ENCODE measurements around the gene VPS36. TPM values are rescaled to one million over a fixed set of nuclear protein-coding genes. Genes with fewer than 3 reads are reported as not detected.

Gene VPS36
- total and polyA plus RNA-seq, 10 of the 15 experiments (the other 5 are each of a cell fraction or from before 2014, with no cell fraction given): 10.3 to 29.0 (median 23.9) TPM

DNA sequence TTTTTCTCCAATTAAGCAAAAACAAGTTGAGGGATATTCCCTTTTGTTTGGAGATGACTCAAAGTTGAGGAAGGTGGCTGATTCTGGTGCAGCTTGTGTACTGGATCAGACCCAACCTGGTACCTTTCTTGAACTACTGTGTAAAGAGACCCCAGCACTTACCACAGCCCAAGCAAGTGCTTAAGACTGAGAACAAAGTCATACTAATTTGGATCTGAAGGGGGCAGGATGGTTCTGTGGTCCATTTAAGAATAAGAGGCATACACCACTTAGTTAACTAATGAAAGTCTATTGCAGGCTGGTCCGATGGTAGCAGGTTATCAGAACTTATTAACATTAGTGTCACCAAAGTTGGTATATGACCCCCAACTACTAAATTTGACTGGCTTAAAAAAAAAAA is 50.7 kb downstream of the VPS36 start:
- 100% methylated on average over 1 of the region's 1 CpG for WGBS (ENCODE audit: insufficient coverage, insufficient replicate concordance, low lambda C conversion rate, missing lambda C conversion rate)
- in situ Hi-C loops (cut with MboI): no loop called here

DNA sequence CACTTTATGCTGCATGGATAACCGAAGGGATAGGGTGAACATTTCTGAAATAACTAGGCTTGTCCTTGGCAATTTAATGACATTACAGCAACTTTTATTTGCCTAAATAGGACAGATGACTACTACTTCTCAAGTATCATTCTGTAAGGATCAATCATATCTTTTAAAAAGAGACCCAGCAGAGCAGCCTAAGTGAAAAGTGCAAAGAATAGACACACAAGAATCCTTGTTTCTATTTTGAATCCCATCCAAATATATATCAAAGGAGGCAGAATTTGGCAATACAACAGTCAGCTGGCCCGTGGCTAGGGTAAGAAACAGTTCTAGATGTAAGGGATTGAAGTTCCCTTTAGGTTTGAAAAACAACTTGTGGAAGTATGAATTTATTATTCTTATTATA is 51.4 kb downstream of the VPS36 start:
- in situ Hi-C loops (cut with MboI): no loop called here
- Histone ChIP-seq H2AFZ (ENCODE audit: control insufficient read depth, low read depth, low read length) (no peak overlapping the region), H3K4me3 (no peak overlapping the region), H4K20me1 (ENCODE audit: control insufficient read depth, insufficient read depth) (no peaks in the 10 kb centered on the region), H3K79me2 (ENCODE audit: control insufficient read depth, insufficient read depth, low read length) (no peaks in the 10 kb centered on the region), H3K4me1 (ENCODE audit: control insufficient read depth, insufficient read depth, low read length) (no peaks in the 10 kb centered on the region), H3K9me3 (replicated peaks; ENCODE audit: control insufficient read depth, insufficient read depth, low read length) (no peaks in the 10 kb centered on the region), H3K9ac (ENCODE audit: control insufficient read depth, insufficient read depth, low read length) (no peak overlapping the region), H3K36me3 (ENCODE audit: control insufficient read depth in 2 of 2, insufficient read depth in 2 of 2, low read length in 1 of 2) (no peaks in the 10 kb centered on the region), H3K27ac (ENCODE audit: control insufficient read depth, insufficient read depth) (no peak overlapping the region), H3K4me2 (ENCODE audit: control insufficient read depth, insufficient read depth) (no peak overlapping the region), H3K27me3 (replicated peaks in 1 of 2; ENCODE audit: control insufficient read depth in 2 of 2, insufficient read depth in 2 of 2, low read length in 1 of 2) (no peaks in the 10 kb centered on the region; a peak in 2 of 4 replicates)
- POLR2A ChIA-PET: no interaction called here
- DNase-seq (ENCODE audit: low read depth, low spot score): no peak
- no peak for ATAC-seq
- RAD21 ChIA-PET (ENCODE audit: unreplicated experiment): no interaction called here
- SMC1A ChIA-PET (ENCODE audit: uncharacterized antibody, unreplicated experiment): interaction anchor here (1.1 kb wide), 1 partner anchor 49 kb away, joined by 3 read pairs; no protein-coding TSS in a partner anchor
- no peak for FAIRE-seq
- no TSS peak for BruUV-seq (replicated peaks)
- WGBS (ENCODE audit: insufficient coverage, insufficient replicate concordance, low lambda C conversion rate, missing lambda C conversion rate): 5% methylated on average over 2 of the region's 2 CpGs
- intact Hi-C loops (cut with micrococcal nuclease; ENCODE audit: unreplicated experiment): no loop called here
- CTCF ChIA-PET: no interaction called here
- no peak for TF ChIP-seq MTA3 (IDR thresholded peaks at IDR 0.05; ENCODE audit: borderline replicate concordance, low read length)
- TF ChIP-seq BMI1 (IDR thresholded peaks at IDR 0.05; ENCODE audit: borderline replicate concordance): no peak
- TF ChIP-seq, protein P1, sequence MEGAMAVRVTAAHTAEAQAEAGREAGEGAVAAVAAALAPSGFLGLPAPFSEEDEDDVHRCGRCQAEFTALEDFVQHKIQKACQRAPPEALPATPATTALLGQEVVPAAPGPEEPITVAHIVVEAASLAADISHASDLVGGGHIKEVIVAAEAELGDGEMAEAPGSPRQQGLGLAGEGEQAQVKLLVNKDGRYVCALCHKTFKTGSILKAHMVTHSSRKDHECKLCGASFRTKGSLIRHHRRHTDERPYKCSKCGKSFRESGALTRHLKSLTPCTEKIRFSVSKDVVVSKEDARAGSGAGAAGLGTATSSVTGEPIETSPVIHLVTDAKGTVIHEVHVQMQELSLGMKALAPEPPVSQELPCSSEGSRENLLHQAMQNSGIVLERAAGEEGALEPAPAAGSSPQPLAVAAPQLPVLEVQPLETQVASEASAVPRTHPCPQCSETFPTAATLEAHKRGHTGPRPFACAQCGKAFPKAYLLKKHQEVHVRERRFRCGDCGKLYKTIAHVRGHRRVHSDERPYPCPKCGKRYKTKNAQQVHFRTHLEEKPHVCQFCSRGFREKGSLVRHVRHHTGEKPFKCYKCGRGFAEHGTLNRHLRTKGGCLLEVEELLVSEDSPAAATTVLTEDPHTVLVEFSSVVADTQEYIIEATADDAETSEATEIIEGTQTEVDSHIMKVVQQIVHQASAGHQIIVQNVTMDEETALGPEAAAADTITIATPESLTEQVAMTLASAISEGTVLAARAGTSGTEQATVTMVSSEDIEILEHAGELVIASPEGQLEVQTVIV (IDR thresholded peaks at IDR 0.05; ENCODE audit: borderline replicate concordance, partially characterized antibody): no peak
- TF ChIP-seq, protein P2, sequence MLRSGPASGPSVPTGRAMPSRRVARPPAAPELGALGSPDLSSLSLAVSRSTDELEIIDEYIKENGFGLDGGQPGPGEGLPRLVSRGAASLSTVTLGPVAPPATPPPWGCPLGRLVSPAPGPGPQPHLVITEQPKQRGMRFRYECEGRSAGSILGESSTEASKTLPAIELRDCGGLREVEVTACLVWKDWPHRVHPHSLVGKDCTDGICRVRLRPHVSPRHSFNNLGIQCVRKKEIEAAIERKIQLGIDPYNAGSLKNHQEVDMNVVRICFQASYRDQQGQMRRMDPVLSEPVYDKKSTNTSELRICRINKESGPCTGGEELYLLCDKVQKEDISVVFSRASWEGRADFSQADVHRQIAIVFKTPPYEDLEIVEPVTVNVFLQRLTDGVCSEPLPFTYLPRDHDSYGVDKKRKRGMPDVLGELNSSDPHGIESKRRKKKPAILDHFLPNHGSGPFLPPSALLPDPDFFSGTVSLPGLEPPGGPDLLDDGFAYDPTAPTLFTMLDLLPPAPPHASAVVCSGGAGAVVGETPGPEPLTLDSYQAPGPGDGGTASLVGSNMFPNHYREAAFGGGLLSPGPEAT (IDR thresholded peaks at IDR 0.05; ENCODE audit: low read depth): no peak
- no peak for TF ChIP-seq SMC3 (IDR thresholded peaks at IDR 0.05; ENCODE audit: borderline replicate concordance, low read length)
- no peak for TF ChIP-seq RCOR1 (conservative IDR thresholded peaks at IDR 0.05; ENCODE audit: low read depth, low read length)
- no peak for TF ChIP-seq BCL11A (IDR thresholded peaks at IDR 0.05; ENCODE audit: low read depth, low read length)
- TF ChIP-seq POLR2AphosphoS5 (IDR thresholded peaks at IDR 0.05; ENCODE audit: low read length): no peak

More for the DNA sequence above, 50.7 kb downstream of the VPS36 start:
- H3K36me3 ChIP-seq (ENCODE audit: control insufficient read depth in 2 of 2, insufficient read depth in 2 of 2, low read length in 1 of 2): no peaks in the 10 kb centered on the region
- no peak overlapping the region for H3K4me3 ChIP-seq
- POLR2A ChIA-PET: no interaction called here
- peak; percentile 52; the same call in 2 of the 3 replicates for ATAC-seq
- H3K9me3 ChIP-seq (replicated peaks; ENCODE audit: control insufficient read depth, insufficient read depth, low read length): no peaks in the 10 kb centered on the region
- RAD21 ChIA-PET (ENCODE audit: unreplicated experiment): no interaction called here
- H2AFZ ChIP-seq (ENCODE audit: control insufficient read depth, low read depth, low read length): no peak overlapping the region
- SMC1A ChIA-PET (ENCODE audit: uncharacterized antibody, unreplicated experiment): no interaction called here
- intact Hi-C loops (cut with micrococcal nuclease; ENCODE audit: unreplicated experiment): no loop called here
- H4K20me1 ChIP-seq (ENCODE audit: control insufficient read depth, insufficient read depth): no peaks in the 10 kb centered on the region
- H3K27me3 ChIP-seq (replicated peaks in 1 of 2; ENCODE audit: control insufficient read depth in 2 of 2, insufficient read depth in 2 of 2, low read length in 1 of 2): no peaks in the 10 kb centered on the region; a peak in 2 of 4 replicates
- no peak overlapping the region for H3K9ac ChIP-seq (ENCODE audit: control insufficient read depth, insufficient read depth, low read length)
- no peaks in the 10 kb centered on the region for H3K79me2 ChIP-seq (ENCODE audit: control insufficient read depth, insufficient read depth, low read length)
- H3K27ac ChIP-seq (ENCODE audit: control insufficient read depth, insufficient read depth): no peak overlapping the region
- CTCF ChIA-PET: interaction anchor here (0.6 to 0.7 kb wide), 2 partner anchors 29 to 34 kb away, joined by 3 to 4 read pairs; no protein-coding TSS in a partner anchor
- FAIRE-seq: no peak
- H3K4me2 ChIP-seq (ENCODE audit: control insufficient read depth, insufficient read depth): no peak overlapping the region
- TF ChIP-seq, protein P3, sequence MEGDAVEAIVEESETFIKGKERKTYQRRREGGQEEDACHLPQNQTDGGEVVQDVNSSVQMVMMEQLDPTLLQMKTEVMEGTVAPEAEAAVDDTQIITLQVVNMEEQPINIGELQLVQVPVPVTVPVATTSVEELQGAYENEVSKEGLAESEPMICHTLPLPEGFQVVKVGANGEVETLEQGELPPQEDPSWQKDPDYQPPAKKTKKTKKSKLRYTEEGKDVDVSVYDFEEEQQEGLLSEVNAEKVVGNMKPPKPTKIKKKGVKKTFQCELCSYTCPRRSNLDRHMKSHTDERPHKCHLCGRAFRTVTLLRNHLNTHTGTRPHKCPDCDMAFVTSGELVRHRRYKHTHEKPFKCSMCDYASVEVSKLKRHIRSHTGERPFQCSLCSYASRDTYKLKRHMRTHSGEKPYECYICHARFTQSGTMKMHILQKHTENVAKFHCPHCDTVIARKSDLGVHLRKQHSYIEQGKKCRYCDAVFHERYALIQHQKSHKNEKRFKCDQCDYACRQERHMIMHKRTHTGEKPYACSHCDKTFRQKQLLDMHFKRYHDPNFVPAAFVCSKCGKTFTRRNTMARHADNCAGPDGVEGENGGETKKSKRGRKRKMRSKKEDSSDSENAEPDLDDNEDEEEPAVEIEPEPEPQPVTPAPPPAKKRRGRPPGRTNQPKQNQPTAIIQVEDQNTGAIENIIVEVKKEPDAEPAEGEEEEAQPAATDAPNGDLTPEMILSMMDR (IDR thresholded peaks at IDR 0.05 in 2 of 3, conservative IDR thresholded peaks at IDR 0.05 in 1 of 3; ENCODE audit: control insufficient read depth in 2 of 3, extremely low read depth in 1 of 3, insufficient read depth in 1 of 3, low read depth in 3 of 3, low read length in 3 of 3): peak in 1 of 3 experiments; percentile 20; a peak in 1 of 6 replicates
- TF ChIP-seq SMC3 (IDR thresholded peaks at IDR 0.05; ENCODE audit: borderline replicate concordance, low read length): no peak
- BruUV-seq (replicated peaks): no TSS peak
- H3K4me1 ChIP-seq (ENCODE audit: control insufficient read depth, insufficient read depth, low read length): no peaks in the 10 kb centered on the region
- DNase-seq (ENCODE audit: low read depth, low spot score): no peak

Measured in GM12878 (cell line).